Measurements from ENCODE around the gene PTBP2. TPM values are rescaled to one million over a fixed set of nuclear protein-coding genes. Genes with fewer than 3 reads are reported as not detected.

PTBP2 gene
- total RNA-seq, 2 experiments from 2014 or later, result 12.4 TPM

DNA sequence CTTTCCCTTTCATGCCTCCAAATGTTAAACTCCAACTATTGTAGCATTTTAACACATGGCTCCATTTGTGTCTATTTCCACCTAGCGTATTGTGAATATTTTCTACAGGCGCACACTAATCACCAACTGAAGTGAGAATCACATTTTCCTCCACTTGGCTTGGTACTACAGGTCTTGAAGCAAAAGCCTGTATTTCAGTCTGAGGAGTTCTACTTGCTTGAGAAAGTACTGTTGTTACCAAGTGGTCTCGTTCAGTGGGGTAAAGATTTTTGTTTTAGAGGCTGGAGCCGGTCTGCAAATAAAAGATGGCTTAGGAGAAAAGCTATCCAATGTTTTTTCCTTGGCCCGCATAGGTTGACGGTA lies 550 bp upstream of the PTBP2 start:
- POLR2A ChIA-PET, result interaction anchor here (1.0 kb wide), 1 partner anchor 98 kb away, joined by 3 read pairs; no protein-coding TSS in a partner anchor
- ATAC-seq, result no peak

DNA sequence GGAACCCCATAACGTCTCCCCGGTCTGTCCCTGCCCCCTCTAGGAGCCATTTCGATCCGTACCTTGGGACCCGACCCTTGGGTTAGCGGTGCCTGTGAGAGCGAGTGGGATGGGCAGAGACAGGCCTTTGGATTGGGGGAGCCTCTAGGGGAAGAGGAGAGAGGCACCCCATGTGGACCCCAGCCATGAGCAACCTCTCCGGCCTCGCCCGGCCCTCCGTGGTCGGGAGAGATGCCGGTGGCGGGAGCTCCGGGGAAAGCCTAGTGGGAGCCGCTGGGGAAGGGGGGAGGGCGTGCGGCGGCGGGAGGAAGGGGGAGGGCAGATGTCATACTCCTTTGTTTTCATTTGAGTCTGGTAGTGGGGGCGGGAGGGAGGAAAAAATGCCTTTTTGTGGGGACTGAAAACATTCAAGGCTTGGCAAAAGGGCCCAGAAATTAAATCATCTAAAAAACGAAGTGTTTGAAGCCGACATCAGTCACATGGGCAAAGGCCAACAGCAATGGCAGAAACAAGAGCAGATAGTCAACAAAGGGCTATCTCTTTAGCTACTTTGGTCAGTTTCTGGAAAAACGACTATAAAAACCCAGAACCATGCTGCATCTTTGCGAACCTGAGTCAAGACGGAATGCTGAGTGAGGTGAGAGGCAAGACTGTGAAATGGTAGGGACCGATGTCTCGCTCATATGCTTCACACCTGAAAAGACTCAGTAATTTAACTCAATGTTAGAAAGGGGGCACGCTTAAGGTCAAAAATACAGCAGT lies 758 bp downstream of the PTBP2 start:
- ChIA-PET POLR2A (no interaction called here), CTCF (no interaction called here)
- TF ChIP-seq, protein P1, sequence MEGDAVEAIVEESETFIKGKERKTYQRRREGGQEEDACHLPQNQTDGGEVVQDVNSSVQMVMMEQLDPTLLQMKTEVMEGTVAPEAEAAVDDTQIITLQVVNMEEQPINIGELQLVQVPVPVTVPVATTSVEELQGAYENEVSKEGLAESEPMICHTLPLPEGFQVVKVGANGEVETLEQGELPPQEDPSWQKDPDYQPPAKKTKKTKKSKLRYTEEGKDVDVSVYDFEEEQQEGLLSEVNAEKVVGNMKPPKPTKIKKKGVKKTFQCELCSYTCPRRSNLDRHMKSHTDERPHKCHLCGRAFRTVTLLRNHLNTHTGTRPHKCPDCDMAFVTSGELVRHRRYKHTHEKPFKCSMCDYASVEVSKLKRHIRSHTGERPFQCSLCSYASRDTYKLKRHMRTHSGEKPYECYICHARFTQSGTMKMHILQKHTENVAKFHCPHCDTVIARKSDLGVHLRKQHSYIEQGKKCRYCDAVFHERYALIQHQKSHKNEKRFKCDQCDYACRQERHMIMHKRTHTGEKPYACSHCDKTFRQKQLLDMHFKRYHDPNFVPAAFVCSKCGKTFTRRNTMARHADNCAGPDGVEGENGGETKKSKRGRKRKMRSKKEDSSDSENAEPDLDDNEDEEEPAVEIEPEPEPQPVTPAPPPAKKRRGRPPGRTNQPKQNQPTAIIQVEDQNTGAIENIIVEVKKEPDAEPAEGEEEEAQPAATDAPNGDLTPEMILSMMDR (IDR thresholded peaks at IDR 0.05), result no peak
- peak overlapping the region; percentile 93 for H3K27ac Mint-ChIP-seq
- peak; percentile 67 for ATAC-seq
- intact Hi-C loops (cut with micrococcal nuclease), result no loop called here
- H3K36me3 Mint-ChIP-seq (ENCODE audit: low read depth), result peaks cover 28% of the 10 kb centered on the region
- peaks cover 30% of the 10 kb centered on the region for H3K4me1 Mint-ChIP-seq (ENCODE audit: low read depth)
- H3K27me3 Mint-ChIP-seq, result no peaks in the 10 kb centered on the region
- H3K9me3 Mint-ChIP-seq, result no peaks in the 10 kb centered on the region
- peak overlapping the region; percentile 96 for H3K4me3 Mint-ChIP-seq
- DNase-seq, result no peak

More for the DNA sequence above, 550 bp upstream of the PTBP2 start:
- H3K27ac Mint-ChIP-seq, result peak overlapping the region; percentile 61
- CTCF ChIA-PET, result no interaction called here
- DNase-seq, result no peak
- peaks cover 22% of the 10 kb centered on the region for H3K4me1 Mint-ChIP-seq (ENCODE audit: low read depth)
- H3K36me3 Mint-ChIP-seq (ENCODE audit: low read depth), result peaks cover 20% of the 10 kb centered on the region
- no peaks in the 10 kb centered on the region for H3K9me3 Mint-ChIP-seq
- no peaks in the 10 kb centered on the region for H3K27me3 Mint-ChIP-seq
- TF ChIP-seq, protein P1 (IDR thresholded peaks at IDR 0.05), result no peak
- peak overlapping the region; percentile 96 for H3K4me3 Mint-ChIP-seq
- intact Hi-C loops (cut with micrococcal nuclease), result no loop called here

DNA sequence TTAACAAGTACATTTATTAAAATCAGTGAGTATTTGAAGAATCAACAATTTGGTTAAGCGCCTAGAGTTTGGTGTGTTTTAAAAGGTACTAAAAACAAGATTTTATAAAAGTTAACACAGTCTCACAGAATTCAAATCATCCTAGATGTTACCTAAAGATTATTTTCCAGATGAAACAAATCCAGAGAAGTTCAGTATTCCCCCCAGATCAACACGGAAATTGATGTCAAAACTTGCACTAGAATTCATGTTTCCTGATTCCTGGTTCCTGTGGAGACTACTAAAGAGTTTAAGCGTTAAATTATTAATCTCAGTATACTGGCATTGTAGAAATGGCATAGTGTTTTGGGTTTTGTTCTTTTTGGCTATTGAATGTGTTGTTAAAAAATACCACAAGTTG lies 1.4 kb downstream of the PTBP2 start:
- Mint-ChIP-seq H3K4me3 (peak overlapping the region; percentile 96), H3K27ac (peak overlapping the region; percentile 93), H3K36me3 (ENCODE audit: low read depth) (peaks cover 30% of the 10 kb centered on the region), H3K9me3 (no peaks in the 10 kb centered on the region), H3K27me3 (no peaks in the 10 kb centered on the region), H3K4me1 (ENCODE audit: low read depth) (peaks cover 35% of the 10 kb centered on the region)
- intact Hi-C loops (cut with micrococcal nuclease), result no loop called here
- TF ChIP-seq, protein P1 (IDR thresholded peaks at IDR 0.05), result no peak
- no peak for ATAC-seq
- DNase-seq, result no peak
- CTCF ChIA-PET, result no interaction called here
- POLR2A ChIA-PET, result no interaction called here

DNA sequence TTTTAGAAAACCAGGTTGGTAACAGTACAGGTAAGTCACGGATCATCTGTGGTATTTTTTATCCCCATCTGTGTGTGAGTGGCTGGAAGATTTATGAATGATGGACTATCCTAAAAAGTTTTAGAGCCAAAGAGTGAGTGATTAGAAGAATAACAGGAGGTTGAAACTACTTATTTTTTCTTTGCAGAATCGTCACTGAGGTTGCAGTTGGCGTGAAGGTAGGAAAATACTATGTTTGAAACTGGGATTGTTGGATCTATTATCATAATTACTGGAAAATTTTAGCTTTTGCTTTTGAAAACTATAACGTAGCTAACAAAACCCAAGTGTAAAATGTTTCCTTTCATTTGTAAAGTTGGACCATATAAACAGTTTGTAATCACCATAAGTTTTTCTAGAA lies 1.8 kb downstream of the PTBP2 start:
- H3K27me3 Mint-ChIP-seq, result no peaks in the 10 kb centered on the region
- ATAC-seq (no peak), DNase-seq (no peak)
- H3K27ac Mint-ChIP-seq, result peak overlapping the region; percentile 93
- no peaks in the 10 kb centered on the region for H3K9me3 Mint-ChIP-seq
- peak overlapping the region; percentile 96 for H3K4me3 Mint-ChIP-seq
- TF ChIP-seq, protein P1 (IDR thresholded peaks at IDR 0.05), result no peak
- intact Hi-C loops (cut with micrococcal nuclease), result no loop called here
- POLR2A ChIA-PET, result no interaction called here
- peaks cover 34% of the 10 kb centered on the region for H3K36me3 Mint-ChIP-seq (ENCODE audit: low read depth)
- CTCF ChIA-PET, result no interaction called here
- H3K4me1 Mint-ChIP-seq (ENCODE audit: low read depth), result peaks cover 39% of the 10 kb centered on the region

DNA sequence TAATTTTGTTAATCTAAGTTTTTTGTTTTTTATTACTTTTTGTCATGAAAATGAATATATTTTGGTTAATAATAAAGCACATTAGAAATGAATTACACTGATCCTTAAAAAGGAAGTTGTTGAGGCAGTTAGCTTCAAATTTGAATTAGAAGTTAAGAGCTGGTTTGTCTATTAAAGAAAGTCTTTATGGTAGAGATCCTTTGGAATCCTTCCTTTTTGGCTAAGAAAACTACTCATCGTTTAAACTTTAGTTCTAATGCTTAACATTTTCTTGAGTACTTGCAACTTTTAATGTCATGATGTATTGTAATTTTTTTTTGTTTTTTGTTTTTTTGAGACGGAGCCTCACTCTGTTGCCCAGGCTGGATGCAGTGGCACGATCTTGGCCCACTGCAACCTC lies 2.4 kb downstream of the PTBP2 start:
- POLR2A ChIA-PET, result no interaction called here
- CTCF ChIA-PET, result no interaction called here
- H3K4me3 Mint-ChIP-seq, result no peak overlapping the region
- H3K27ac Mint-ChIP-seq, result no peak overlapping the region
- intact Hi-C loops (cut with micrococcal nuclease), result no loop called here
- H3K4me1 Mint-ChIP-seq (ENCODE audit: low read depth), result peaks cover 42% of the 10 kb centered on the region
- peaks cover 37% of the 10 kb centered on the region for H3K36me3 Mint-ChIP-seq (ENCODE audit: low read depth)
- DNase-seq (no peak), ATAC-seq (no peak)
- H3K27me3 Mint-ChIP-seq, result no peaks in the 10 kb centered on the region
- H3K9me3 Mint-ChIP-seq, result no peaks in the 10 kb centered on the region
- TF ChIP-seq, protein P1 (IDR thresholded peaks at IDR 0.05), result no peak
